Lower leg skin (tissue), 4 donors: ENCODE measurements around the gene MED17. TPM values are rescaled to one million over a fixed set of nuclear protein-coding genes. Genes with fewer than 3 reads are reported as not detected.
"Not testable (repeated sequence)": the region's sequence is repeated elsewhere in the genome, so short reads cannot be mapped to it uniquely, and the experiment has no call there.

Experiments
- DNase-seq, 2 donors: peaks; one replicate each; pipeline ENCODE4 v3.0.0-alpha.2; 2019; ENCODE audit warnings: low spot score in 2 of 2
- H3K4me3 ChIP-seq: fragments of 200-600 bp; sonication (generic); 2 replicates; pipeline ENCODE4 v1.5.1; 2017; ENCODE audit warnings: mild to moderate bottlenecking, low read depth; ENCODE audit not compliant: poor library complexity, severe bottlenecking
- CTCF ChIP-seq, 3 donors: fragments of 450-650 bp; IDR thresholded peaks; one replicate each; pipeline ENCODE4 v1.5.1; 2016; ENCODE audit warnings: antibody characterized with exemption in 3 of 3, mild to moderate bottlenecking in 3 of 3, moderate library complexity in 2 of 3
- POLR2A ChIP-seq, 2 donors: fragments of 450-650 bp; IDR thresholded peaks; one replicate each; pipeline ENCODE4 v1.6.1; 2016 to 2017; ENCODE audit warnings: antibody characterized with exemption in 2 of 2, mild to moderate bottlenecking in 1 of 2, moderate library complexity in 1 of 2
- WGBS, 2 donors: methylation state at CpG; one replicate each; pipeline ENCODE4 v1.1.5; 2018; 5-methylcytosine and 5-hydroxymethylcytosine counted together
- intact Hi-C: fragments of 100-400 bp; cut with DNase I; formaldehyde crosslinking; loops from one replicate; pipeline ENCODE4 v1.15.0; 2023; ENCODE audit warnings: low total_unique reads
- total RNA-seq, 4 donors: library from RNA; depleted of rRNA; stranded (reverse); fragments of >200 nt; gene quantifications; one replicate each; pipeline ENCODE4 v1.1.0, GENCODE V29; 2016

The MED17 gene
- total RNA-seq, 4 donors from 2014 or later = 25.2 to 42.1 (median 35.5) TPM

GRCh38 chr11:93753241-93753640, 30.8 kb upstream of the MED17 start:
- intact Hi-C loops = no loop called here
- DNase-seq = no peak
- TF ChIP-seq CTCF (IDR thresholded peaks at IDR 0.05) = no peak
- TF ChIP-seq POLR2A (IDR thresholded peaks at IDR 0.05) = no peak
- no peak overlapping the region for H3K4me3 ChIP-seq
- 95 to 100% methylated on average over 2 of the region's 2 CpGs for WGBS, 2 donors

- intact Hi-C loops = no loop called here
- 89 to 93% methylated on average over 3 of the region's 3 CpGs for WGBS, 2 donors
Observed at GRCh38 chr11:93756748-93757147, 27.3 kb upstream of the MED17 start.

GRCh38 chr11:93757301-93757700, 26.8 kb upstream of the MED17 start:
- 88 to 94% methylated on average over 3 of the region's 3 CpGs for WGBS, 2 donors

More at GRCh38 chr11:93756748-93757147, 27.3 kb upstream of the MED17 start:
- TF ChIP-seq POLR2A (IDR thresholded peaks at IDR 0.05) (no peak), CTCF (IDR thresholded peaks at IDR 0.05) (no peak)
- no peak overlapping the region for H3K4me3 ChIP-seq
- no peak for DNase-seq

GRCh38 chr11:93757924-93758865, 25.9 kb upstream of the MED17 start:
- TF ChIP-seq CTCF (IDR thresholded peaks at IDR 0.05) = no peak
- no peak for TF ChIP-seq POLR2A (IDR thresholded peaks at IDR 0.05)
- WGBS, 2 donors = 98% methylated on average over 31 to 36 of the region's 38 CpGs
- intact Hi-C loops = no loop called here
- no peak for DNase-seq
- no peak overlapping the region for H3K4me3 ChIP-seq

More at GRCh38 chr11:93757301-93757700, 26.8 kb upstream of the MED17 start:
- intact Hi-C loops = no loop called here
- no peak for DNase-seq
- no peak overlapping the region for H3K4me3 ChIP-seq
- TF ChIP-seq CTCF (IDR thresholded peaks at IDR 0.05) (no peak), POLR2A (IDR thresholded peaks at IDR 0.05) (no peak)

- DNase-seq, intact Hi-C loops, H3K4me3 ChIP-seq: not testable (repeated sequence)
- 90 to 94% methylated on average over 4 of the region's 4 CpGs for WGBS, 2 donors
Observed at GRCh38 chr11:93759123-93759522, 25.0 kb upstream of the MED17 start.

GRCh38 chr11:93761910-93762309, 22.2 kb upstream of the MED17 start:
- DNase-seq = no peak
- intact Hi-C loops = no loop called here
- 96 to 97% methylated on average over 1 of the region's 1 CpG for whole genome bisulfite sequencing, 2 donors
- no peak overlapping the region for H3K4me3 ChIP-seq
- TF ChIP-seq POLR2A (IDR thresholded peaks at IDR 0.05) (no peak), CTCF (IDR thresholded peaks at IDR 0.05) (no peak)
